HG02623 (cell line): Measurements from ENCODE around the gene VSNL1.

ENCODE experiments used
- ATAC-seq: cut with Tn5 transposase; IDR thresholded peaks from one replicate; pipeline ENCODE4 v1.9.1; 2021; ENCODE audit warnings: moderate library complexity; ENCODE audit not compliant: unreplicated experiment

VSNL1 gene

GRCh38 chr2:17638196-17638743 lies 97.8 kb downstream of the VSNL1 start:
- no peak for ATAC-seq

GRCh38 chr2:17640406-17640805 lies 99.9 kb downstream of the VSNL1 start:
- no peak for ATAC-seq

GRCh38 chr2:17643031-17643615 lies 102.6 kb downstream of the VSNL1 start:
- ATAC-seq = no peak

- no peak for ATAC-seq
Measured at GRCh38 chr2:17644997-17645720, 104.7 kb downstream of the VSNL1 start.

- ATAC-seq = peak; percentile 83
Measured at GRCh38 chr2:17646081-17646554, 105.6 kb downstream of the VSNL1 start.

- no peak for ATAC-seq
Measured at GRCh38 chr2:17646838-17647701, 106.6 kb downstream of the VSNL1 start.

- ATAC-seq = no peak
Measured at GRCh38 chr2:17648581-17648980, 108.1 kb downstream of the VSNL1 start.

- no peak for ATAC-seq
Measured at GRCh38 chr2:17649026-17649425, 108.5 kb downstream of the VSNL1 start.

- no peak for ATAC-seq
Measured at GRCh38 chr2:17652681-17653394, 112.3 kb downstream of the VSNL1 start.

- no peak for ATAC-seq
Measured at GRCh38 chr2:17657759-17658158, 117.3 kb downstream of the VSNL1 start.

GRCh38 chr2:17658251-17658843 lies 117.9 kb downstream of the VSNL1 start:
- peak; percentile 49 for ATAC-seq

- ATAC-seq = no peak
Measured at GRCh38 chr2:17660219-17660618, 119.7 kb downstream of the VSNL1 start.

GRCh38 chr2:17661460-17661859 lies 121.0 kb downstream of the VSNL1 start:
- ATAC-seq = no peak

- no peak for ATAC-seq
Measured at GRCh38 chr2:17662723-17663122, 122.2 kb downstream of the VSNL1 start.

GRCh38 chr2:17664534-17664933 lies 124.0 kb downstream of the VSNL1 start:
- no peak for ATAC-seq

GRCh38 chr2:17667898-17668297 lies 127.4 kb downstream of the VSNL1 start:
- ATAC-seq = no peak

GRCh38 chr2:17672583-17673317 lies 132.3 kb downstream of the VSNL1 start:
- no peak for ATAC-seq

- no peak for ATAC-seq
Measured at GRCh38 chr2:17674817-17675216, 134.3 kb downstream of the VSNL1 start.

GRCh38 chr2:17680119-17680518 lies 139.6 kb downstream of the VSNL1 start:
- ATAC-seq = no peak
